Keratinocyte (primary cell): Measurements from ENCODE around the gene NMT2. TPM values are rescaled to one million over a fixed set of nuclear protein-coding genes. Genes with fewer than 3 reads are reported as not detected.

ENCODE experiments used
- DNase-seq: peaks from one replicate; pipeline ENCODE4 v3.0.0-alpha.2; 2011; ENCODE audit warnings: low read depth, missing footprints, low spot score
- FAIRE-seq: peaks from 2 replicates; lab custom pipeline; 2011; peaks lifted over from hg19 to GRCh38; lab: Jason Lieb, UNC
- H2AFZ ChIP-seq: 2 replicates; pipeline ENCODE4 v1.6.0; 2012; ENCODE audit warnings: low read length, control low read depth, inconsistent platforms; ENCODE audit not compliant: control insufficient read depth
- H3K27ac ChIP-seq: 2 replicates; pipeline ENCODE4 v1.5.1; 2011; ENCODE audit warnings: low read length; ENCODE audit not compliant: control insufficient read depth, insufficient read depth
- H3K27me3 ChIP-seq: 3 replicates; pipeline ENCODE4 v1.6.0; 2011; ENCODE audit warnings: low read length; ENCODE audit not compliant: control insufficient read depth, insufficient read depth; ENCODE audit errors: extremely low read depth
- H3K36me3 ChIP-seq, 2 experiments: 2 replicates in 1 of 2; 3 replicates in 1 of 2; pipeline ENCODE4 v1.5.1; 2011; ENCODE audit warnings: low read length in 2 of 2, mild to moderate bottlenecking in 1 of 2; ENCODE audit not compliant: control insufficient read depth in 2 of 2, insufficient read depth in 2 of 2; ENCODE audit errors: extremely low read depth in 1 of 2
- H3K4me1 ChIP-seq: 3 replicates; pipeline ENCODE4 v1.5.1; 2011; ENCODE audit warnings: low read length; ENCODE audit not compliant: control insufficient read depth, insufficient read depth; ENCODE audit errors: extremely low read depth
- H3K4me2 ChIP-seq: 3 replicates; pipeline ENCODE4 v1.6.0; 2011; ENCODE audit warnings: low read depth, low read length; ENCODE audit not compliant: control insufficient read depth, insufficient read depth; ENCODE audit errors: extremely low read depth
- H3K4me3 ChIP-seq, 3 experiments: fragments of 200-600 bp in 1 of 3; sonication (generic) in 1 of 3; 2 replicates in 2 of 3; 3 replicates in 1 of 3; pipeline ENCODE4 v1.5.1; 2011 to 2016; ENCODE audit warnings: low read length in 3 of 3, mild to moderate bottlenecking in 3 of 3, control low read depth in 2 of 3, inconsistent platforms in 1 of 3, low read depth in 1 of 3, mixed read lengths in 1 of 3, mixed run types in 1 of 3, moderate library complexity in 1 of 3; ENCODE audit not compliant: control insufficient read depth in 2 of 3, insufficient read depth in 2 of 3; ENCODE audit errors: extremely low read depth in 1 of 3
- H3K79me2 ChIP-seq: 2 replicates; pipeline ENCODE4 v1.6.0; 2012; ENCODE audit warnings: low read length; ENCODE audit not compliant: control insufficient read depth, insufficient read depth
- H3K9ac ChIP-seq: 3 replicates; pipeline ENCODE4 v1.6.0; 2011; ENCODE audit warnings: low read length; ENCODE audit not compliant: control insufficient read depth, insufficient read depth; ENCODE audit errors: extremely low read depth
- H3K9me1 ChIP-seq: 3 replicates; pipeline ENCODE4 v1.6.0; 2011; ENCODE audit warnings: low read length; ENCODE audit not compliant: control insufficient read depth, insufficient read depth; ENCODE audit errors: extremely low read depth
- H3K9me3 ChIP-seq: 2 replicates; pipeline ENCODE4 v1.5.1; 2012; ENCODE audit warnings: low read depth, low read length; ENCODE audit not compliant: control insufficient read depth
- H4K20me1 ChIP-seq: 3 replicates; pipeline ENCODE4 v1.6.0; 2011; ENCODE audit warnings: low read length; ENCODE audit not compliant: control insufficient read depth, insufficient read depth; ENCODE audit errors: extremely low read depth
- CTCF ChIP-seq, 3 experiments: IDR thresholded peaks in 1 of 3; conservative IDR thresholded peaks in 1 of 3; optimal IDR thresholded peaks in 1 of 3; 2 replicates in 2 of 3; 3 replicates in 1 of 3; pipeline versions ENCODE3 to v1.5.1; 2011; ENCODE audit warnings: low read length in 3 of 3, mild to moderate bottlenecking in 3 of 3, moderate library complexity in 2 of 3, control low read depth in 1 of 3, inconsistent platforms in 1 of 3; ENCODE audit not compliant: insufficient read depth in 2 of 3; ENCODE audit errors: extremely low read depth in 1 of 3
- EZH2 ChIP-seq: IDR thresholded peaks from one replicate; pipeline ENCODE4 v1.6.1; 2012; ENCODE audit warnings: inconsistent platforms, mild to moderate bottlenecking, low read length, moderate library complexity
- dilution Hi-C: fragments of 300-500 bp; cut with MboI; formaldehyde crosslinking; loops from one replicate; pipeline ENCODE4 v1.7.0; 2020; ENCODE audit warnings: low sequenced_read_pairs; ENCODE audit not compliant: extremely low pct_ligation_motif_present
- polyA plus RNA-seq, 5 experiments: library from polyadenylated mRNA; depleted of rRNA in 3 of 5; stranded (reverse) in 3 of 5; stranded (forward) in 1 of 5; unstranded in 1 of 5; fragments of >200 nt; gene quantifications; 1 replicate in 1 of 5; 2 replicates in 3 of 5; 3 replicates in 1 of 5; pipeline versions ENCODE4 v1.2.1 to v1.2.3, GENCODE V29; 2011 to 2012; ENCODE audit warnings: missing spikeins in 2 of 5, low read depth in 1 of 5, low replicate concordance in 1 of 5

NMT2 gene
- polyA plus RNA-seq, 1 donor (not counting 4 experiments of a cell fraction or from before 2014, with no cell fraction given), result 9.9 TPM

GRCh38 chr10:15097011-15097812 is 71.3 kb downstream of the NMT2 start, which contains the start of gene RPP38:
RPP38 (plus strand) TSS chr10:15097355; CDS start chr10:15103315, 5,960 bp downstream.
- Histone ChIP-seq H3K4me2 (peak within 1 kb of the TSS; percentile 100), H3K27me3 (no peaks in the 10 kb centered on the region), H3K27ac (peak within 1 kb of the TSS; percentile 91), H3K9me1 (no peaks in the 10 kb centered on the region), H2AFZ (peak within 1 kb of the TSS; percentile 97), H3K4me1 (peaks cover 13% of the 10 kb centered on the region), H3K79me2 (peaks cover 48% of the 10 kb centered on the region), H3K36me3 (peaks cover 9 to 11% of the 10 kb centered on the region in 2 experiments), H3K9ac (peak within 1 kb of the TSS; percentile 97), H4K20me1 (peaks cover 3% of the 10 kb centered on the region), H3K9me3 (no peaks in the 10 kb centered on the region), H3K4me3 (peak within 1 kb of the TSS; percentile 78 to 99 (median 93))
- no peak for FAIRE-seq
- TF ChIP-seq CTCF (optimal IDR thresholded peaks at IDR 0.05 in 1 of 3, IDR thresholded peaks at IDR 0.05 in 1 of 3, conservative IDR thresholded peaks at IDR 0.05 in 1 of 3; ENCODE audit: extremely low read depth in 1 of 3, insufficient read depth in 2 of 3, low read length in 3 of 3) (no peak), EZH2 (no peak)
- DNase-seq, result peak; percentile 41
- dilution Hi-C loops, result no loop called here

GRCh38 chr10:15096661-15097010 is 71.9 kb downstream of the NMT2 start:
- Histone ChIP-seq H3K36me3 (peaks cover 6 to 8% of the 10 kb centered on the region in 2 experiments), H4K20me1 (no peaks in the 10 kb centered on the region), H3K27me3 (no peaks in the 10 kb centered on the region), H3K4me2 (peak overlapping the region; percentile 100), H3K9me3 (no peaks in the 10 kb centered on the region), H3K4me1 (peaks cover 13% of the 10 kb centered on the region), H3K27ac (peak overlapping the region; percentile 91), H2AFZ (peak overlapping the region; percentile 97), H3K9me1 (no peaks in the 10 kb centered on the region), H3K4me3 (peak overlapping the region; percentile 78 to 99 (median 93)), H3K79me2 (peaks cover 43% of the 10 kb centered on the region), H3K9ac (peak overlapping the region; percentile 97)
- FAIRE-seq (no peak), DNase-seq (no peak)
- dilution Hi-C loops, result no loop called here
- no peak for TF ChIP-seq EZH2
- TF ChIP-seq CTCF (optimal IDR thresholded peaks at IDR 0.05 in 1 of 3, IDR thresholded peaks at IDR 0.05 in 1 of 3, conservative IDR thresholded peaks at IDR 0.05 in 1 of 3; ENCODE audit: extremely low read depth in 1 of 3, insufficient read depth in 2 of 3, low read length in 3 of 3), result no peak
